Measurements from ENCODE around the gene MAPK6. TPM values are rescaled to one million over a fixed set of nuclear protein-coding genes. Genes with fewer than 3 reads are reported as not detected.

Gene MAPK6
- total RNA-seq, 1 donor from 2014 or later = 91.7 TPM

GRCh38 chr15:52112203-52112750, 93.3 kb downstream of the MAPK6 start:
- DNase-seq (ENCODE audit: low spot score, unreplicated experiment) = no peak
- Mint-ChIP-seq H3K9me3 (ENCODE audit: low read depth) (no peaks in the 10 kb centered on the region), H3K4me1 (ENCODE audit: low read depth) (peaks cover 22% of the 10 kb centered on the region), H3K27ac (no peak overlapping the region), H3K36me3 (ENCODE audit: insufficient read depth) (no peaks in the 10 kb centered on the region), H3K27me3 (peaks cover 2% of the 10 kb centered on the region), H3K4me3 (ENCODE audit: low read depth) (no peak overlapping the region)
- TF ChIP-seq CTCF (IDR thresholded peaks at IDR 0.05; ENCODE audit: unreplicated experiment) = no peak

- peaks cover 27% of the 10 kb centered on the region for H3K4me1 Mint-ChIP-seq (ENCODE audit: low read depth)
- no peak overlapping the region for H3K4me3 Mint-ChIP-seq (ENCODE audit: low read depth)
- H3K27me3 Mint-ChIP-seq = peaks cover 2% of the 10 kb centered on the region
- no peak for TF ChIP-seq CTCF (IDR thresholded peaks at IDR 0.05; ENCODE audit: unreplicated experiment)
- H3K36me3 Mint-ChIP-seq (ENCODE audit: insufficient read depth) = no peaks in the 10 kb centered on the region
- no peaks in the 10 kb centered on the region for H3K9me3 Mint-ChIP-seq (ENCODE audit: low read depth)
- no peak overlapping the region for H3K27ac Mint-ChIP-seq
- no peak for DNase-seq (ENCODE audit: low spot score, unreplicated experiment)
These were observed 94.2 kb downstream of the MAPK6 start for GRCh38 chr15:52113235-52113634.

- H3K27me3 Mint-ChIP-seq = peaks cover 2% of the 10 kb centered on the region
- no peak for DNase-seq (ENCODE audit: low spot score, unreplicated experiment)
- H3K9me3 Mint-ChIP-seq (ENCODE audit: low read depth) = no peaks in the 10 kb centered on the region
- no peak for TF ChIP-seq CTCF (IDR thresholded peaks at IDR 0.05; ENCODE audit: unreplicated experiment)
- no peak overlapping the region for H3K4me3 Mint-ChIP-seq (ENCODE audit: low read depth)
- H3K36me3 Mint-ChIP-seq (ENCODE audit: insufficient read depth) = no peaks in the 10 kb centered on the region
- peaks cover 27% of the 10 kb centered on the region for H3K4me1 Mint-ChIP-seq (ENCODE audit: low read depth)
- no peak overlapping the region for H3K27ac Mint-ChIP-seq
These were observed 94.7 kb downstream of the MAPK6 start for GRCh38 chr15:52113708-52114107.

GRCh38 chr15:52114261-52115055, 95.4 kb downstream of the MAPK6 start:
- Mint-ChIP-seq H3K36me3 (ENCODE audit: insufficient read depth) (no peaks in the 10 kb centered on the region), H3K4me1 (ENCODE audit: low read depth) (peaks cover 25% of the 10 kb centered on the region), H3K27me3 (peaks cover 2% of the 10 kb centered on the region), H3K4me3 (ENCODE audit: low read depth) (no peak overlapping the region), H3K27ac (no peak overlapping the region), H3K9me3 (ENCODE audit: low read depth) (no peaks in the 10 kb centered on the region)
- no peak for TF ChIP-seq CTCF (IDR thresholded peaks at IDR 0.05; ENCODE audit: unreplicated experiment)
- no peak for DNase-seq (ENCODE audit: low spot score, unreplicated experiment)

- peak overlapping the region; percentile 18 for H3K27ac Mint-ChIP-seq
These were observed 96.8 kb downstream of the MAPK6 start for GRCh38 chr15:52115598-52116427.

More at GRCh38 chr15:52115598-52116427, 96.8 kb downstream of the MAPK6 start:
- peaks cover 19% of the 10 kb centered on the region for H3K4me1 Mint-ChIP-seq (ENCODE audit: low read depth)
- no peaks in the 10 kb centered on the region for H3K36me3 Mint-ChIP-seq (ENCODE audit: insufficient read depth)
- no peaks in the 10 kb centered on the region for H3K27me3 Mint-ChIP-seq
- H3K9me3 Mint-ChIP-seq (ENCODE audit: low read depth) = no peaks in the 10 kb centered on the region
- DNase-seq (ENCODE audit: low spot score, unreplicated experiment) = no peak
- no peak overlapping the region for H3K4me3 Mint-ChIP-seq (ENCODE audit: low read depth)
- TF ChIP-seq CTCF (IDR thresholded peaks at IDR 0.05; ENCODE audit: unreplicated experiment) = no peak
